PC-9 (cell line): ENCODE data around the gene TLK2. TPM values are rescaled to one million over a fixed set of nuclear protein-coding genes. Genes with fewer than 3 reads are reported as not detected.
"Not testable (repeated sequence)": the region's sequence is repeated elsewhere in the genome, so short reads cannot be mapped to it uniquely, and the experiment has no call there.

Experiments used
- BruUV-seq: library from RNA; stranded (reverse); fragments of 400-500 nt; replicated peaks from 2 replicates; lab custom pipeline; 2021; lab: Mats Ljungman, UMichigan
- CTCF ChIA-PET: fragments of 300-600 bp; sonication (Branson Sonifier 250); formaldehyde crosslinking; loops from one replicate; lab custom pipeline; 2022; ENCODE audit warnings: antibody characterized with exemption; lab: Charles Lee
- POLR2A ChIA-PET: fragments of 300-600 bp; sonication (Branson Sonifier 250); formaldehyde crosslinking; loops from one replicate; lab custom pipeline; 2022; ENCODE audit warnings: antibody characterized with exemption; ENCODE audit not compliant: unreplicated experiment; lab: Charles Lee
- DNase-seq, 2 experiments: peaks; one replicate each; pipeline versions ENCODE4 v3.0.0 to v3.0.0-alpha.2; 2015 to 2022; ENCODE audit warnings: mixed read lengths in 1 of 2
- H2AFZ ChIP-seq: fragments of 200-600 bp; sonication (generic); 2 replicates; pipeline ENCODE4 v1.8.1; 2017; ENCODE audit warnings: antibody characterized with exemption
- H3F3A ChIP-seq: fragments of 200-600 bp; sonication (generic); 2 replicates; pipeline ENCODE4 v1.8.1; 2017; ENCODE audit warnings: antibody characterized with exemption, mild to moderate bottlenecking, low read depth; ENCODE audit not compliant: insufficient read depth
- H3K27ac ChIP-seq: fragments of 200-600 bp; sonication (generic); 2 replicates; pipeline ENCODE4 v1.6.1; 2016; ENCODE audit warnings: mixed run types
- H3K27me3 ChIP-seq: fragments of 200-600 bp; sonication (generic); 2 replicates; pipeline ENCODE4 v1.6.1; 2016; ENCODE audit warnings: low read depth, mixed run types; ENCODE audit not compliant: insufficient read depth
- H3K36me3 ChIP-seq: fragments of 200-600 bp; sonication (generic); 2 replicates; pipeline ENCODE4 v1.6.1; 2016; ENCODE audit warnings: low read depth, mixed run types
- H3K4me1 ChIP-seq: fragments of 200-600 bp; sonication (generic); replicated peaks from 2 replicates; pipeline ENCODE4 v1.6.1; 2016; ENCODE audit warnings: mixed run types; ENCODE audit not compliant: insufficient read depth
- H3K4me2 ChIP-seq: fragments of 200-600 bp; sonication (generic); 2 replicates; pipeline ENCODE4 v1.6.1; 2017; ENCODE audit warnings: mixed run types
- H3K4me3 ChIP-seq: fragments of 200-600 bp; sonication (generic); 2 replicates; pipeline ENCODE4 v1.6.1; 2016; ENCODE audit warnings: mixed run types
- H3K79me2 ChIP-seq: fragments of 200-600 bp; sonication (generic); 2 replicates; pipeline ENCODE4 v1.6.1; 2017; ENCODE audit warnings: low read depth, mixed run types
- H3K9me2 ChIP-seq: fragments of 200-600 bp; sonication (generic); 2 replicates; pipeline ENCODE4 v1.8.1; 2017; ENCODE audit warnings: mild to moderate bottlenecking; ENCODE audit not compliant: insufficient read depth
- H3K9me3 ChIP-seq: fragments of 200-600 bp; sonication (generic); 2 replicates; pipeline ENCODE4 v1.8.1; 2016; ENCODE audit warnings: low read depth; ENCODE audit not compliant: insufficient read depth
- H4K20me1 ChIP-seq: fragments of 200-600 bp; sonication (generic); 2 replicates; pipeline ENCODE4 v1.8.1; 2017; ENCODE audit not compliant: insufficient read depth
- intact Hi-C: fragments of 100-400 bp; cut with micrococcal nuclease; formaldehyde crosslinking; loops from one replicate; pipeline ENCODE4 v1.10.0; 2022; ENCODE audit not compliant: unreplicated experiment
- total RNA-seq: library from RNA; stranded (reverse); gene quantifications from 2 replicates; pipeline ENCODE4 v1.2.3, GENCODE V29; 2021

TLK2 gene
- total RNA-seq, 1 experiment from 2014 or later = 40.7 TPM

- H3K4me3 ChIP-seq, H3K27ac ChIP-seq, H2AFZ ChIP-seq, BruUV-seq, H3K9me2 ChIP-seq, DNase-seq, intact Hi-C loops, H3K27me3 ChIP-seq, H3K9me3 ChIP-seq, H3F3A ChIP-seq, POLR2A ChIA-PET, CTCF ChIA-PET, H3K4me2 ChIP-seq, H4K20me1 ChIP-seq, H3K4me1 ChIP-seq, H3K36me3 ChIP-seq: not testable (repeated sequence)
- H3K79me2 ChIP-seq = peaks cover 72% of the 10 kb centered on the region
Observed at GRCh38 chr17:62500463-62500862, 21.8 kb downstream of the TLK2 start.

- H3K4me2 ChIP-seq, POLR2A ChIA-PET, H3K4me3 ChIP-seq, BruUV-seq, intact Hi-C loops, H3K27me3 ChIP-seq, DNase-seq, H3F3A ChIP-seq, H3K9me2 ChIP-seq, CTCF ChIA-PET, H3K36me3 ChIP-seq, H3K4me1 ChIP-seq, H2AFZ ChIP-seq, H3K27ac ChIP-seq, H3K9me3 ChIP-seq: not testable (repeated sequence)
- H4K20me1 ChIP-seq = peaks cover 17% of the 10 kb centered on the region; the same call in 1 of the 2 replicates
- peaks cover 69% of the 10 kb centered on the region for H3K79me2 ChIP-seq
Observed at GRCh38 chr17:62504857-62505256, 26.2 kb downstream of the TLK2 start.

GRCh38 chr17:62507191-62507836 lies 28.7 kb downstream of the TLK2 start:
- H3K9me2 ChIP-seq, POLR2A ChIA-PET, H3K4me3 ChIP-seq, DNase-seq, H3K4me2 ChIP-seq, H3K27ac ChIP-seq, H3K36me3 ChIP-seq, H3K9me3 ChIP-seq, H2AFZ ChIP-seq, H3K4me1 ChIP-seq, intact Hi-C loops, BruUV-seq, H3K27me3 ChIP-seq, H3F3A ChIP-seq, CTCF ChIA-PET: not testable (repeated sequence)
- Histone ChIP-seq H4K20me1 (peaks cover 19% of the 10 kb centered on the region; the same call in 1 of the 2 replicates), H3K79me2 (peaks cover 75% of the 10 kb centered on the region)

DNA sequence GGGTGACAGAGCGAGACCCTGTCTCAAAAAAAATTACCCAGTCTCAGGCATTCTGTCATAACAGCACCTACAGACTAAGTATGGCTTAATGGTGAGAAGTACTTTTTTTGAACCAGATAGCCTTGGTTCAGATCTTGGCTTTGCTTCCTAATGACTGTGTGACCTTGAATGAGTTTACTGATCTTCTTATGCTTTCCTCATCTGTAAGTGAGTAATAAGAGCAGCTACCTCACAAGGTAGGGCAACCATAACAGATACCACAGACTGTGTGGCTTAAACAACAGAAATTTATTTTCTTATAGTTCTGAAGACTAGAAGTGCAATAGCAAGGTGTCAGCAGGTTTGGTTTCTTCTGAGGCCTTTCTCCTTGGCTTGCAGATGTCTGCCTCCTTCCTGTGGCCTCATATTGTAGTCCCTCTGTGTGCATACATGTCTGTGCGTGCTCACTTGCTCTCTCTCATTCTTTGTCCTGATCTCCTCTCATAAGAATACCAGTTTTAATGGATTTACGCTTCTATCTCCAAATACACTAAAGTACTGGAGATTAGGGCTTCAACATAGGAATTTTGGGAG lies 31.7 kb downstream of the TLK2 start:
- H3K4me1 ChIP-seq, intact Hi-C loops, DNase-seq, POLR2A ChIA-PET, H3K9me3 ChIP-seq, BruUV-seq, H3F3A ChIP-seq, H3K4me2 ChIP-seq, H3K27me3 ChIP-seq, H3K9me2 ChIP-seq, H3K4me3 ChIP-seq, H3K27ac ChIP-seq, H2AFZ ChIP-seq, CTCF ChIA-PET, H3K36me3 ChIP-seq: not testable (repeated sequence)
- Histone ChIP-seq H3K79me2 (peaks cover 68% of the 10 kb centered on the region), H4K20me1 (peaks cover 24% of the 10 kb centered on the region; the same call in 1 of the 2 replicates)

DNA sequence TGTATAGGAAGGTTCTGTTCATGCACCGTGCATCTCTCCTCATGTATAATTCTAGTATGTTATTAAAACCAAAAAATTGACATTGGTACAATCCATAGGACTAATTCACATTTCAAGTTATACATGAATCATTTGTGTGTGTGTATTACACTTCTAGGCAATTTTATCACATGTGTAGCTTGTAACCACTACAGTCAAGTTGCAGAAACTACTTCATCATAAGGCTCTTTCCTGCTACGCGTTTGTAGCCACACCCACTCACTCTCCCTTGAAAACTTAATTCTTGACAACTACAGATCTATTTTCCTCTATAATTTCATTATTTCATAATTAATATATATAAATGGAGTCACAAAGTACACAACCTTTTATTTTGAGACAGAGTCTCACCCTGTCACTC lies 32.4 kb downstream of the TLK2 start:
- CTCF ChIA-PET, H3K27me3 ChIP-seq, DNase-seq, H3K9me2 ChIP-seq, H3F3A ChIP-seq, H3K36me3 ChIP-seq, H3K4me1 ChIP-seq, H3K27ac ChIP-seq, H3K4me2 ChIP-seq, H3K9me3 ChIP-seq, intact Hi-C loops, BruUV-seq, H3K4me3 ChIP-seq, H2AFZ ChIP-seq, POLR2A ChIA-PET: not testable (repeated sequence)
- Histone ChIP-seq H3K79me2 (peaks cover 68% of the 10 kb centered on the region), H4K20me1 (peaks cover 17% of the 10 kb centered on the region; the same call in 1 of the 2 replicates)

GRCh38 chr17:62516376-62516775 lies 37.8 kb downstream of the TLK2 start:
- H3K4me2 ChIP-seq, H3K27ac ChIP-seq, H3K4me1 ChIP-seq, H3K4me3 ChIP-seq, H3F3A ChIP-seq, BruUV-seq, intact Hi-C loops, POLR2A ChIA-PET, CTCF ChIA-PET, DNase-seq, H3K9me3 ChIP-seq, H3K27me3 ChIP-seq, H4K20me1 ChIP-seq, H3K36me3 ChIP-seq, H3K9me2 ChIP-seq, H2AFZ ChIP-seq: not testable (repeated sequence)
- H3K79me2 ChIP-seq = peaks cover 60% of the 10 kb centered on the region

GRCh38 chr17:62521295-62521694 lies 42.7 kb downstream of the TLK2 start:
- H3K27me3 ChIP-seq, H3K4me3 ChIP-seq, H4K20me1 ChIP-seq, H3F3A ChIP-seq, H2AFZ ChIP-seq, intact Hi-C loops, H3K4me1 ChIP-seq, H3K9me3 ChIP-seq, POLR2A ChIA-PET, H3K36me3 ChIP-seq, H3K9me2 ChIP-seq, H3K27ac ChIP-seq, DNase-seq, BruUV-seq, H3K4me2 ChIP-seq: not testable (repeated sequence)
- CTCF ChIA-PET = interaction anchor here (0.6 kb wide), 1 partner anchor 1271 kb away, joined by 5 read pairs; no protein-coding TSS in a partner anchor
- peaks cover 25% of the 10 kb centered on the region for H3K79me2 ChIP-seq
